ENCODE data around the gene ITCH. TPM values are rescaled to one million over a fixed set of nuclear protein-coding genes. Genes with fewer than 3 reads are reported as not detected.

ITCH gene
- total RNA-seq, 2 experiments from 2014 or later = 26.1 to 36.8 TPM

GRCh38 chr20:34426026-34426425, 63.0 kb downstream of the ITCH start:
- Histone ChIP-seq H4K20me1 (ENCODE audit: insufficient read depth, low read length) (no peaks in the 10 kb centered on the region), H3K4me1 (ENCODE audit: insufficient read depth, low read length, poor library complexity, severe bottlenecking) (no peaks in the 10 kb centered on the region), H3K27ac (ENCODE audit: low read depth, low read length, poor library complexity, severe bottlenecking) (no peak overlapping the region), H3K9me3 (ENCODE audit: low read length) (no peaks in the 10 kb centered on the region), H3K4me3 (ENCODE audit: low read depth, low read length, poor library complexity, severe bottlenecking) (no peak overlapping the region), H3K4me2 (ENCODE audit: low read length) (no peak overlapping the region), H3K79me2 (ENCODE audit: insufficient read depth, low read depth, low read length) (peaks cover 3% of the 10 kb centered on the region; the same call in 1 of the 2 replicates), H3K36me3 (ENCODE audit: insufficient read depth, low read length) (peaks cover 52% of the 10 kb centered on the region), H3K9me2 (ENCODE audit: insufficient read depth, low read length) (no peaks in the 10 kb centered on the region), H2AFZ (ENCODE audit: low read length) (no peak overlapping the region)
- intact Hi-C loops (cut with micrococcal nuclease; ENCODE audit: unreplicated experiment) = no loop called here
- CTCF ChIA-PET (ENCODE audit: unreplicated experiment) = no interaction called here
- TF ChIP-seq CTCF (conservative IDR thresholded peaks at IDR 0.05; ENCODE audit: low read length) (no peak), EZH2phosphoT487 (IDR thresholded peaks at IDR 0.05; ENCODE audit: borderline replicate concordance, low read depth, low read length) (no peak)
- POLR2A ChIA-PET = no interaction called here
- BruUV-seq (replicated peaks) = no TSS peak
- DNase-seq (ENCODE audit: low spot score) = no peak

GRCh38 chr20:34427331-34427730, 64.3 kb downstream of the ITCH start:
- no peaks in the 10 kb centered on the region for H4K20me1 ChIP-seq (ENCODE audit: insufficient read depth, low read length)
- no peaks in the 10 kb centered on the region; the same call in 1 of the 2 replicates for H3K79me2 ChIP-seq (ENCODE audit: insufficient read depth, low read depth, low read length)
- intact Hi-C loops (cut with micrococcal nuclease; ENCODE audit: unreplicated experiment) = no loop called here
- no peak for DNase-seq (ENCODE audit: low spot score)
- H3K36me3 ChIP-seq (ENCODE audit: insufficient read depth, low read length) = peaks cover 39% of the 10 kb centered on the region
- ChIA-PET POLR2A (interaction anchor here (0.5 to 0.8 kb wide), 3 partner anchors 10 to 79 kb away, joined by 3 to 5 read pairs (median 4); no protein-coding TSS in a partner anchor), CTCF (ENCODE audit: unreplicated experiment) (no interaction called here)
- H3K27ac ChIP-seq (ENCODE audit: low read depth, low read length, poor library complexity, severe bottlenecking) = no peak overlapping the region
- no peak overlapping the region for H3K4me2 ChIP-seq (ENCODE audit: low read length)
- no peak overlapping the region for H2AFZ ChIP-seq (ENCODE audit: low read length)
- H3K4me1 ChIP-seq (ENCODE audit: insufficient read depth, low read length, poor library complexity, severe bottlenecking) = no peaks in the 10 kb centered on the region
- BruUV-seq (replicated peaks) = no TSS peak
- no peaks in the 10 kb centered on the region for H3K9me2 ChIP-seq (ENCODE audit: insufficient read depth, low read length)
- H3K9me3 ChIP-seq (ENCODE audit: low read length) = no peaks in the 10 kb centered on the region
- TF ChIP-seq CTCF (conservative IDR thresholded peaks at IDR 0.05; ENCODE audit: low read length) = no peak
- TF ChIP-seq EZH2phosphoT487 (IDR thresholded peaks at IDR 0.05; ENCODE audit: borderline replicate concordance, low read depth, low read length) = no peak
- no peak overlapping the region for H3K4me3 ChIP-seq (ENCODE audit: low read depth, low read length, poor library complexity, severe bottlenecking)

- H3K36me3 ChIP-seq (ENCODE audit: insufficient read depth, low read length) = peaks cover 35% of the 10 kb centered on the region
- BruUV-seq (replicated peaks) = no TSS peak
- CTCF ChIA-PET (ENCODE audit: unreplicated experiment) = no interaction called here
These were observed 64.7 kb downstream of the ITCH start for GRCh38 chr20:34427784-34428183.

More at GRCh38 chr20:34427784-34428183, 64.7 kb downstream of the ITCH start:
- Histone ChIP-seq H3K4me1 (ENCODE audit: insufficient read depth, low read length, poor library complexity, severe bottlenecking) (no peaks in the 10 kb centered on the region), H3K79me2 (ENCODE audit: insufficient read depth, low read depth, low read length) (no peaks in the 10 kb centered on the region), H3K4me3 (ENCODE audit: low read depth, low read length, poor library complexity, severe bottlenecking) (no peak overlapping the region), H3K4me2 (ENCODE audit: low read length) (no peak overlapping the region), H3K9me3 (ENCODE audit: low read length) (no peaks in the 10 kb centered on the region), H2AFZ (ENCODE audit: low read length) (no peak overlapping the region), H3K27ac (ENCODE audit: low read depth, low read length, poor library complexity, severe bottlenecking) (no peak overlapping the region), H3K9me2 (ENCODE audit: insufficient read depth, low read length) (no peaks in the 10 kb centered on the region), H4K20me1 (ENCODE audit: insufficient read depth, low read length) (no peaks in the 10 kb centered on the region)
- no peak for DNase-seq (ENCODE audit: low spot score)
- POLR2A ChIA-PET = no interaction called here
- intact Hi-C loops (cut with micrococcal nuclease; ENCODE audit: unreplicated experiment) = no loop called here
- TF ChIP-seq EZH2phosphoT487 (IDR thresholded peaks at IDR 0.05; ENCODE audit: borderline replicate concordance, low read depth, low read length) (no peak), CTCF (conservative IDR thresholded peaks at IDR 0.05; ENCODE audit: low read length) (no peak)
